Heart left ventricle (tissue), 16 donors: ENCODE results near the gene PBX1. TPM values are rescaled to one million over a fixed set of nuclear protein-coding genes. Genes with fewer than 3 reads are reported as not detected.

Experiments used
- ATAC-seq, 4 donors: fragments of 200-7000 bp; cut with Tn5 transposase; one replicate each; pipeline ENCODE4 v1.9.1; 2020 to 2022; ENCODE audit warnings: moderate library complexity in 4 of 4, mild to moderate bottlenecking in 3 of 4, moderate number of reproducible peaks in 1 of 4
- DNase-seq, 5 donors: peaks; one replicate each; pipeline ENCODE4 v3.0.0-alpha.2; 2020
- H3K27ac ChIP-seq, 12 donors: fragments of 200-600 bp; sonication (generic) in 4 of 12; one replicate each; pipeline versions ENCODE4 v1.5.0 to v1.8.0; 2016 to 2022; ENCODE audit warnings: mild to moderate bottlenecking in 2 of 12
- H3K27me3 ChIP-seq, 9 donors: fragments of 200-600 bp; sonication (generic) in 2 of 9; one replicate each; pipeline versions ENCODE4 v1.5.1 to v1.8.0; 2016 to 2022; ENCODE audit warnings: mild to moderate bottlenecking in 3 of 9
- H3K36me3 ChIP-seq, 9 donors: fragments of 200-600 bp; sonication (generic) in 2 of 9; one replicate each; pipeline versions ENCODE4 v1.5.0 to v1.8.0; 2018 to 2022; ENCODE audit warnings: mild to moderate bottlenecking in 2 of 9
- H3K4me1 ChIP-seq, 12 donors: fragments of 200-600 bp; sonication (generic) in 4 of 12; one replicate each; pipeline versions ENCODE4 v1.5.0 to v1.8.0; 2016 to 2022; ENCODE audit warnings: mild to moderate bottlenecking in 3 of 12
- H3K4me3 ChIP-seq, 12 donors: fragments of 200-600 bp; sonication (generic) in 4 of 12; one replicate each; pipeline versions ENCODE4 v1.5.0 to v1.8.0; 2017 to 2022; ENCODE audit warnings: mild to moderate bottlenecking in 9 of 12, moderate library complexity in 4 of 12
- H3K9me3 ChIP-seq, 12 donors: fragments of 200-600 bp; sonication (generic) in 4 of 12; one replicate each; pipeline versions ENCODE4 v1.5.0 to v1.8.0; 2016 to 2022; ENCODE audit warnings: mild to moderate bottlenecking in 1 of 12
- CTCF ChIP-seq, 12 donors: fragments of 200-600 bp; sonication (generic) in 4 of 12; IDR thresholded peaks; one replicate each; pipeline versions ENCODE4 v1.5.0 to v1.8.0; 2018 to 2022; ENCODE audit warnings: antibody characterized with exemption in 12 of 12, mild to moderate bottlenecking in 5 of 12
- POLR2A ChIP-seq, 2 donors: fragments of 450-650 bp; IDR thresholded peaks; one replicate each; pipeline ENCODE4 v1.6.1; 2017; ENCODE audit warnings: antibody characterized with exemption in 2 of 2, mild to moderate bottlenecking in 2 of 2, moderate library complexity in 2 of 2
- WGBS, 4 donors: extraction: QIAGEN DNeasy Blood & Tissue Kit in 2 of 4; methylation state at CpG; one replicate each; pipeline versions ENCODE4 v1.1.5 to v1.1.7; 2013 to 2018; 5-methylcytosine and 5-hydroxymethylcytosine counted together
- intact Hi-C, 10 donors: fragments of 100-400 bp; cut with DNase I; formaldehyde crosslinking; loops; one replicate each; pipeline versions ENCODE4 v1.11.1 to v1.14.2; 2022
- long read RNA-seq, 3 donors: library from polyadenylated mRNA; unstranded; transcript quantifications; one replicate each; pipeline ENCODE4 v2.0.0, GENCODE V29; 2020 to 2021
- polyA plus RNA-seq, 2 donors: library from polyadenylated mRNA; stranded (reverse); fragments of 200-250 nt; gene quantifications; one replicate each; pipeline ENCODE4 v1.2.3, GENCODE V29; 2013
- total RNA-seq, 9 donors: library from RNA; depleted of rRNA in 2 of 9; stranded (reverse); fragments of >200 nt in 2 of 9; fragmentation: NEBNext Ultra II Directional in 3 of 9; extraction: Animal tissue kit (Norgen Biotek cat#: 25700) in 3 of 9; gene quantifications; one replicate each; pipeline versions ENCODE4 v1.1.0 to v1.2.4, GENCODE V29; 2016 to 2023
- donor health status: ischemic (EF 13 %, LVEDD 7.1; RV severe dilation, severe dysfunction).
- donor health status: healthy with polysubstance abuse.
- donor health status: DM: no; HTN: yes; CAD: no.
- donor health status: DM: no; HTN: no; CAD: no.
- donor health status: ischemic (EF 25% LVEDD 6.9; RV normal size, moderate dysfunction).
- donor health status: ischemic (EF 25% LVEDD 5.7; RV mildly dilated, moderate dysfunction).
- donor health status: healthy.
- donor health status: DM: yes; HTN: yes; CAD: no.
- donor health status: ischemic (EF 35%, LVEDD 5.7; RV mildly dilated, moderate dysfunction).
- donor health status: nonischemic (EF 11% LVEDD 7.7; RV severe dilation, severe dysfunction).
- donor health status: DM: yes; HTN: yes; CAD: no.
- donor health status: PGD.
- donor health status: ischemic (EF 29% LVEDD 5.4; RV normal size, mild dysfunction).
- donor health status: nonischemic (EF 23%, LVEDD 6.1; RV moderate dilation, normal function).

PBX1 gene
- total RNA-seq: 10 to 100 TPM; 24.0 to 78.2 (median 59.8) TPM
- 10 to 100 TPM; 15.2 to 28.7 TPM for polyA plus RNA-seq
- long read RNA-seq, donor 1, full-length matches to known transcripts: 5 of 18 reads
- long read RNA-seq, donor 1, partial matches to known transcripts: 1 of 18 reads
- long read RNA-seq, donor 1, other reads (novel, unspliced or antisense): 12 of 18 reads
- long read RNA-seq, donor 2, full-length matches to known transcripts: 9 of 55 reads
- long read RNA-seq, donor 2, partial matches to known transcripts: 38 of 55 reads
- long read RNA-seq, donor 2, other reads (novel, unspliced or antisense): 8 of 55 reads
- long read RNA-seq, donor 3, full-length matches to known transcripts: 5 of 26 reads
- long read RNA-seq, donor 3, partial matches to known transcripts: 14 of 26 reads
- long read RNA-seq, donor 3, other reads (novel, unspliced or antisense): 7 of 26 reads

GRCh38 chr1:164558461-164559341 lies at the start of gene PBX1:
Gene PBX1, plus strand, starts transcription at chr1:164559184.
- peaks cover 0 to 13% (median 5%) of the 10 kb centered on the region in 12 donors for H3K4me1 ChIP-seq
- peak within 1 kb of the TSS; percentile 58 to 87 (median 84) for H3K27ac ChIP-seq
- H3K36me3 ChIP-seq: no peaks in the 10 kb centered on the region
- intact Hi-C loops: loop anchor here in 5 of 10 donors (5.0 to 10.0 kb wide), 7 partner anchors 114 to 356 kb away; no protein-coding TSS in a partner anchor
- ATAC-seq (peak; percentile 98 to 100 (median 99)), DNase-seq (peak; percentile 97 to 99 (median 98))
- peak within 1 kb of the TSS; percentile 58 to 88 (median 73) for H3K4me3 ChIP-seq
- peaks cover 0 to 6% (median 0%) of the 10 kb centered on the region in 9 donors for H3K27me3 ChIP-seq
- WGBS, 4 donors: 0 to 1% (median 0%) methylated on average over 25 to 28 of the region's 28 CpGs
- TF ChIP-seq POLR2A (IDR thresholded peaks at IDR 0.05) (peak in 1 of 2 donors; percentile 91), CTCF (IDR thresholded peaks at IDR 0.05) (no peak)
- H3K9me3 ChIP-seq: no peaks in the 10 kb centered on the region

GRCh38 chr1:164510435-164510834 lies 48.5 kb upstream of the PBX1 start:
- Histone ChIP-seq H3K4me1 (peaks cover 0 to 6% (median 0%) of the 10 kb centered on the region in 12 donors), H3K27ac (no peak overlapping the region), H3K36me3 (no peaks in the 10 kb centered on the region), H3K4me3 (no peak overlapping the region), H3K27me3 (no peaks in the 10 kb centered on the region), H3K9me3 (no peaks in the 10 kb centered on the region)
- TF ChIP-seq POLR2A (IDR thresholded peaks at IDR 0.05): no peak
- TF ChIP-seq CTCF (IDR thresholded peaks at IDR 0.05): peak in 3 of 12 donors; percentile 14 to 38 (median 18)
- no peak for ATAC-seq
- intact Hi-C loops: loop anchor here in 2 of 10 donors (10.0 kb wide), 2 partner anchors 56 to 274 kb away; no protein-coding TSS in a partner anchor
- no peak for DNase-seq
- 90 to 95% (median 93%) methylated on average over 1 of the region's 1 CpG for WGBS, 4 donors

- WGBS, 4 donors: 79 to 85% (median 79%) methylated on average over 5 of the region's 5 CpGs
- ATAC-seq: no peak
Measured at GRCh38 chr1:164511001-164511705, 47.8 kb upstream of the PBX1 start.

More at GRCh38 chr1:164511001-164511705, 47.8 kb upstream of the PBX1 start:
- no peak for DNase-seq
- Histone ChIP-seq H3K9me3 (no peaks in the 10 kb centered on the region), H3K36me3 (no peaks in the 10 kb centered on the region), H3K4me1 (peaks cover 0 to 13% (median 4%) of the 10 kb centered on the region in 12 donors), H3K27me3 (no peaks in the 10 kb centered on the region), H3K27ac (no peak overlapping the region), H3K4me3 (no peak overlapping the region)
- TF ChIP-seq POLR2A (IDR thresholded peaks at IDR 0.05) (no peak), CTCF (IDR thresholded peaks at IDR 0.05) (no peak)
- intact Hi-C loops: loop anchor here in 2 of 10 donors (10.0 kb wide), 2 partner anchors 56 to 274 kb away; no protein-coding TSS in a partner anchor
